SJCRH30 (cell line): ENCODE measurements around the gene CNIH4. TPM values are rescaled to one million over a fixed set of nuclear protein-coding genes. Genes with fewer than 3 reads are reported as not detected.

ENCODE experiments used
- DNase-seq, 2 experiments: peaks; one replicate each; pipeline ENCODE4 v3.0.0-alpha.2; 2015 to 2020
- H3K27ac ChIP-seq: fragments of 250-450 bp; sonication (Bioruptor Pico); 2 replicates; pipeline ENCODE4 v1.5.1; 2020; ENCODE audit warnings: mild to moderate bottlenecking, moderate library complexity
- H3K27me3 ChIP-seq: fragments of 250-450 bp; sonication (Bioruptor Pico); 2 replicates; pipeline ENCODE4 v1.5.1; 2020; ENCODE audit warnings: mild to moderate bottlenecking, moderate library complexity
- H3K36me3 ChIP-seq: fragments of 250-450 bp; sonication (Bioruptor Pico); 2 replicates; pipeline ENCODE4 v1.5.1; 2020; ENCODE audit warnings: mild to moderate bottlenecking, moderate library complexity
- H3K4me1 ChIP-seq: fragments of 250-450 bp; sonication (Bioruptor Pico); 2 replicates; pipeline ENCODE4 v1.5.1; 2020; ENCODE audit warnings: mild to moderate bottlenecking, moderate library complexity
- H3K4me3 ChIP-seq: fragments of 250-450 bp; sonication (Bioruptor Pico); 2 replicates; pipeline ENCODE4 v1.5.1; 2020; ENCODE audit warnings: mild to moderate bottlenecking, moderate library complexity
- H3K9me3 ChIP-seq: fragments of 250-450 bp; sonication (Bioruptor Pico); replicated peaks from 2 replicates; pipeline ENCODE4 v1.5.1; 2020; ENCODE audit warnings: mild to moderate bottlenecking, moderate library complexity
- total RNA-seq: library from RNA; depleted of rRNA; stranded (reverse); fragments of >200 nt; shearing (Covaris generic); gene quantifications from 2 replicates; pipeline ENCODE4 v1.2.3, GENCODE V29; 2014

The CNIH4 gene
- total RNA-seq, 1 experiment from 2014 or later: 87.5 TPM

GRCh38 chr1:224373008-224373590 lies 16.4 kb downstream of the CNIH4 start:
- Histone ChIP-seq H3K36me3 (peaks cover 76% of the 10 kb centered on the region), H3K4me3 (no peak overlapping the region), H3K9me3 (no peaks in the 10 kb centered on the region), H3K27ac (no peak overlapping the region), H3K27me3 (no peaks in the 10 kb centered on the region), H3K4me1 (no peaks in the 10 kb centered on the region)
- DNase-seq: no peak

DNA sequence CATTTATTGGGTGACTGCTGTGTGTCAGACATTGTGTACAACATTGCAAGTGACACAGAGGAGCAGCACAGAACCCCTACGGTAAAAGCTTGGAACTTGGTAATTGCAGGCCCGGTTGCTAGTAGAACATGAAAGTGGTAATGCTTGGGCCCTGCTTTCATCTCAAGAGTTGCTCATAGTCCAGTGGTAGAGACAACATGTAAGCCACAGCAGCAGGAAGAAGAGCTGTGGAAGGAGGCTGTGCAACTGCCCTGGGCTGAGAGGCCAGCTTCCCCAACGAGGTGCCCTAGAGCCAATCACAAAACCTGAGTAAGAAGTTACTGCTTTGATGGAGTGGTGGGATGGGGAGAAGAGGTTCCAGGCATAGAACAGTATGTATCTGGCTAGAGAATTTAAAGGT lies 18.4 kb downstream of the CNIH4 start:
- Histone ChIP-seq H3K4me3 (no peak overlapping the region), H3K4me1 (no peaks in the 10 kb centered on the region), H3K27me3 (no peaks in the 10 kb centered on the region), H3K27ac (no peak overlapping the region), H3K36me3 (peaks cover 69% of the 10 kb centered on the region), H3K9me3 (no peaks in the 10 kb centered on the region)
- DNase-seq: no peak

DNA sequence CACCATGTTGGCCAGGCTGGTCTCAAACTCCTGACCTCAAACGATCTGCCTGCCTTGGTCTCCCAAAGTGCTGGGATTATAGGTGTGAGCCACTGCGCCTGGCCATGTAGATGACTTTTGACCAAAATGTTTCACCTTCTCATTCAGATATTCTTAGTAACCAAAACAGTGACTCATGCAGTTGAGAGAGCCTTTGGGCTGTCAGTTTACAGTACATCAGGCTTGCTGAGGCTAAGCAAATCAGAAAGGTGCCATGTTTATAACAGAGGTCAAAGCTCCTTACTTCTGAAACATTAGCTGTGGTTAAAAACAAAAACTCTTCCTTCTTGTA lies 21.0 kb downstream of the CNIH4 start:
- no peak overlapping the region for H3K4me3 ChIP-seq
- H3K4me1 ChIP-seq: no peaks in the 10 kb centered on the region
- no peaks in the 10 kb centered on the region for H3K27me3 ChIP-seq
- H3K36me3 ChIP-seq: peaks cover 45% of the 10 kb centered on the region
- H3K9me3 ChIP-seq: no peaks in the 10 kb centered on the region
- H3K27ac ChIP-seq: no peak overlapping the region
- no peak for DNase-seq

- H3K27me3 ChIP-seq: no peaks in the 10 kb centered on the region
- DNase-seq: no peak
- peaks cover 36% of the 10 kb centered on the region for H3K36me3 ChIP-seq
- H3K4me3 ChIP-seq: no peak overlapping the region
- H3K27ac ChIP-seq: no peak overlapping the region
- H3K4me1 ChIP-seq: no peaks in the 10 kb centered on the region
- no peaks in the 10 kb centered on the region for H3K9me3 ChIP-seq
These were observed 22.4 kb downstream of the CNIH4 start for GRCh38 chr1:224378855-224379631.

DNA sequence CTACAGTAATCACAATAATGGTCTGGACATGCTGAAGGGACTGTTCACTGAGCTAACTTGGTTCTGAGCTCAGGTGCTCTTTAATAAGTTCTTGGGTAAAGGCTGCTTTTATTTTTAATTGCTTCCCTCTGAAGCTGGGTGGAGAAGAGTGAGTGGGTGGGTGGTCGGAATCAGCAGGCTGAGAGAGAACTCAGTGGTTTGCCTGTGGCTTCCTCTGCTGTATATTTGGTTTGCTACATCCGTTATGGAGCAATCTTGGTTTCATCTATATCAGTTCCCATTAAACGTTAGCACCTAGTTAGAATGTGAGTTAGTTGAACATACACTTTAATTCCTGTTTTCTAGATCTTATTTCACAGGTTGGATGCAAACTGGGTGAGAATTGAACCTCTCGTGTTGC lies 23.3 kb downstream of the CNIH4 start:
- no peak for DNase-seq
- no peaks in the 10 kb centered on the region for H3K4me1 ChIP-seq
- no peak overlapping the region for H3K4me3 ChIP-seq
- no peaks in the 10 kb centered on the region for H3K9me3 ChIP-seq
- H3K27ac ChIP-seq: no peak overlapping the region
- no peaks in the 10 kb centered on the region for H3K27me3 ChIP-seq
- H3K36me3 ChIP-seq: peaks cover 31% of the 10 kb centered on the region

DNA sequence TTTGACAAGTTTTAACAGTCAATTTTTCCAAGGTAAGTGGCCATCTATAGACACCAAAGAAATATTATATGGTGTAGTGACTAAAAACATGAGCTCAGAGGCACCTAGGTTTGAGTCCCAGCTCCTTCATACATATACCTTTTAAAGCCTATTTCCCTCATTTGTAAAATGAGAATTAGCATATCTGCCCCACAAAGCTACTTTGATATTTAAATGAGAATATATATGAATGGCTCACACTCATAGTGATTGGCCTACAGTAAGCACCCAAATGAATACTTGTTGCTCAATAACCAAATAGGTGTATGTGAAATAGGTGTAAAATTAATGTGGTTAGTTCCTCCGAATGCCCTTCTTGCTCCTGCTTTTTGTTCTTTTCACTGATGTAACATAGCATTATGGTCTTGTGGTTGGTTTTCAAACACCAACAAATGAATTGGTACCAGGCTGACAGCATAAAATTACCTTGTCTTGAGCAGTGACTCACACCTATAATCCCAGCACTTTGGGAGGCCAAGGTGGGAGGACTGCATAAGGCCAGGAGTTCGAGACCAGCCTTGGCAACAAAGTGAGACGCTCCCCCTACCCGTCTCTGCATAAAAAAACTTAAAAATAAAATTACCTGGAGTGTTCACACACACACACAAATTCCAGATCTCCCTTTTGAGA lies 25.3 kb downstream of the CNIH4 start:
- no peak for DNase-seq
- Histone ChIP-seq H3K4me1 (0 out of 2 replicates have a peak, but pooled peaks cover 3% of the 10 kb centered on the region), H3K36me3 (peaks cover 31% of the 10 kb centered on the region), H3K27ac (no peak overlapping the region), H3K9me3 (no peaks in the 10 kb centered on the region), H3K4me3 (no peak overlapping the region), H3K27me3 (no peaks in the 10 kb centered on the region)

- no peak for DNase-seq
- peaks cover 8% of the 10 kb centered on the region; the same call in 1 of the 2 replicates for H3K4me1 ChIP-seq
- no peaks in the 10 kb centered on the region for H3K9me3 ChIP-seq
- no peaks in the 10 kb centered on the region for H3K27me3 ChIP-seq
- no peak overlapping the region for H3K4me3 ChIP-seq
- H3K27ac ChIP-seq: no peak overlapping the region
- H3K36me3 ChIP-seq: peaks cover 41% of the 10 kb centered on the region
These were observed 26.5 kb downstream of the CNIH4 start for GRCh38 chr1:224383218-224383617.

GRCh38 chr1:224387302-224387912 lies 30.7 kb downstream of the CNIH4 start:
- peaks cover 10% of the 10 kb centered on the region; the same call in 1 of the 2 replicates for H3K4me1 ChIP-seq
- H3K9me3 ChIP-seq: no peaks in the 10 kb centered on the region
- H3K27ac ChIP-seq: no peak overlapping the region
- H3K36me3 ChIP-seq: peaks cover 74% of the 10 kb centered on the region
- no peak overlapping the region for H3K4me3 ChIP-seq
- no peak for DNase-seq
- H3K27me3 ChIP-seq: no peaks in the 10 kb centered on the region

GRCh38 chr1:224387943-224388342 lies 31.3 kb downstream of the CNIH4 start:
- DNase-seq: no peak
- H3K4me3 ChIP-seq: no peak overlapping the region
- no peaks in the 10 kb centered on the region for H3K27me3 ChIP-seq
- peaks cover 79% of the 10 kb centered on the region for H3K36me3 ChIP-seq
- H3K27ac ChIP-seq: no peak overlapping the region
- peaks cover 10% of the 10 kb centered on the region; the same call in 1 of the 2 replicates for H3K4me1 ChIP-seq
- no peaks in the 10 kb centered on the region for H3K9me3 ChIP-seq

DNA sequence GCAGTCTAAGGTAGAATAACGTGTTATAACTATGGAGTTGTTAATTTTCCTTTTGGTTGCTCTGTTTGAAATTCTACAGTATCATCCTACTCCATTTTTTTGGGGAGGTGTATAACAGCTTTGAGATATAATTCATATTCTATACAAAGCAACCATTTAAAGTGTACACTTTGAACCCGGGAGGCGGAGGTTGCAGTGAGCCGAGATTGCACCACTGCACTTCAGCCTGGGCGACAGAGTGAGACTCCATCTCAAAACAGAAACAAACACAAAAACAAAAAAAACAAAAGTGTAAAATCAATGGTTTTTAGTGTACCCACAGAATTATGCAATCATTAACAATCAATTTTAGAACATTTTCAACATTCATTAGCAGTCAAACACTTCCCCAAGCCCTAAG lies 33.8 kb downstream of the CNIH4 start:
- peaks cover 92% of the 10 kb centered on the region for H3K36me3 ChIP-seq
- no peak overlapping the region for H3K4me3 ChIP-seq
- H3K9me3 ChIP-seq: no peaks in the 10 kb centered on the region
- DNase-seq: no peak
- H3K27ac ChIP-seq: no peak overlapping the region
- no peaks in the 10 kb centered on the region for H3K27me3 ChIP-seq
- H3K4me1 ChIP-seq: peaks cover 10% of the 10 kb centered on the region; the same call in 1 of the 2 replicates

DNA sequence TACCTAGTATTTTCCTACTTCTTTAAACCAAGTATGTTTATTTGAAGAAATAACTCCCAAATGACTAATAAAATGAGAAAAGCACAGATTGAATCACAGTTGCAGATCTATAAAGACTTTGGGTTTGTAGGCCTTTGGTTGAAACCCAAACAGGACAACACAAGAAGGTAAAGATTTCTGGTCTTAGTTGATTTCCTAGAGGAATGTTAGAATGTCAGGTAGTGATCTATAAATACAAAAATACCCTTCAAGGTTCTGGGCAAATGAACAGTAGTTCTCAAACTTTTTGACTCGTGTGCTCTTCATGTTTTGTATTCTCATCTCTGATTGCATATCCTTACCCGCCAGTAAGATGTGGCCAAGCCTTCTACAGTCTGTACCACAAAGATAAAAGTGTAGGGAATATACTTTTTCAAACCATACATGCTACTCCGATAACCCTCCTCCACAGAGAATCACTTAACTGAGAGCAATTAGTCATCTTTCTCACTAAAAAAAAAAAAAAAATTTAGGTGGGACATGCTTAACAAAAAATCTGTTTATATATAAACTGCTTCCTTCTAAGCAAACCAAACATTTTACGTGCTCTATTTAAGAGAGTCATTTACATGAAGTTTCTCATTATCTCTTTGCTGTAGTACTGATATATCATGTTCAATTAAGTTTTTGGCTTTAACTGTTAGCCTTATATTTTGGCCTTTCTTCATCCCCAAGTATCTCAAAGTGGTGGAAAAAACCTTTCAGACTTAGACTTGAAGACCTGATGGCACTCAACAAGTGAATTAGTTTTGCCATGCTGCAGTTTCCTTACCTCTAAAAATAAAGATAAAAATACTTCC lies 36.0 kb downstream of the CNIH4 start:
- no peak for DNase-seq
- Histone ChIP-seq H3K4me1 (peaks cover 7% of the 10 kb centered on the region; the same call in 1 of the 2 replicates), H3K27me3 (no peaks in the 10 kb centered on the region), H3K4me3 (no peak overlapping the region), H3K9me3 (no peaks in the 10 kb centered on the region), H3K36me3 (peaks cover 93% of the 10 kb centered on the region), H3K27ac (no peak overlapping the region)

DNA sequence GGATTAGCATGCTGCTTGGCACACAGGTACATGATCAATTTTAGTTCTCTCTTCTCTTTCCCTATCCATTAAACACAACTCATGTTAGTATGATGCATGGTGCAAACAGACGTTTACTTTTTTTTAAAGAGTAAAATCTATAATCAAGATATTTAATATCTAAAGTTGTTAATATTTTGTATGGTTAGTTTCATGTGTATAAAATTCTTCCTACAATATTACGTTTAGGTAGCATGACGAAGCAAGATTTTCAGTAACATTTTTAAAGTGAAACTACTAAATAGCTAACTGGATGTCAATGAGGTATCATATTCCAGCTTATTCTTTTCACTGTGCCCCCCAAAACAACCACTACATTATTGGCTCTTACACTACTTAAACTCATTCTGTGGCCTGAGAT lies 36.6 kb downstream of the CNIH4 start:
- Histone ChIP-seq H3K9me3 (no peaks in the 10 kb centered on the region), H3K27me3 (no peaks in the 10 kb centered on the region), H3K27ac (no peak overlapping the region), H3K4me1 (peaks cover under 1% of the 10 kb centered on the region; the same call in 1 of the 2 replicates), H3K36me3 (peaks cover 93% of the 10 kb centered on the region), H3K4me3 (no peak overlapping the region)
- DNase-seq: no peak

DNA sequence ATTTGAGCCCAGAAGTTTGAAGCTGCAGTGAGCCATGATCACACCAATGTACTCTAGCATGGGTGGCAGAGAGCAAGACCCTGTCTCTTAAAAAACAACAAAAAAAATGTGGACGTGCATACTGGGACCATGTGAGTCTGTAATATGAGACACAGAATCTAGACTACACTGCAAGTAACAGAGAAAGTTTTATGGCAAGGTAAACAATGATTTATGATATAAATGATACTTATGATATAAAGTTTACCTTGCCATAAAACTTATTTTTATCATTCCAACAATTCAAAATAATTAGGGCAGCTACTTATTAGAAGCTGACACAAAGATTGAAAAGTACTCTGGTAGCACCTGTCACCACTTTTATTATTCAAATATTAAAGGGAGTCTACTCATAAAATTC lies 43.2 kb downstream of the CNIH4 start:
- no peak for DNase-seq
- Histone ChIP-seq H3K4me3 (no peak overlapping the region), H3K9me3 (no peaks in the 10 kb centered on the region), H3K36me3 (peaks cover 98% of the 10 kb centered on the region), H3K4me1 (no peaks in the 10 kb centered on the region), H3K27ac (no peak overlapping the region), H3K27me3 (no peaks in the 10 kb centered on the region)

- no peak overlapping the region for H3K27ac ChIP-seq
- no peaks in the 10 kb centered on the region for H3K4me1 ChIP-seq
- no peak overlapping the region for H3K4me3 ChIP-seq
- H3K27me3 ChIP-seq: no peaks in the 10 kb centered on the region
- H3K9me3 ChIP-seq: no peaks in the 10 kb centered on the region
- no peak for DNase-seq
- H3K36me3 ChIP-seq: peaks cover 96% of the 10 kb centered on the region
These were observed 45.9 kb downstream of the CNIH4 start for GRCh38 chr1:224402472-224403036.
